Measurements from ENCODE around the gene TSPAN8. TPM values are rescaled to one million over a fixed set of nuclear protein-coding genes. Genes with fewer than 3 reads are reported as not detected.
A peak's percentile ranks its signal among the peaks of the same experiment; 100 is the strongest.

TSPAN8 gene
- total RNA-seq, 2 donors from 2014 or later = 22.1 to 44.1 TPM

DNA sequence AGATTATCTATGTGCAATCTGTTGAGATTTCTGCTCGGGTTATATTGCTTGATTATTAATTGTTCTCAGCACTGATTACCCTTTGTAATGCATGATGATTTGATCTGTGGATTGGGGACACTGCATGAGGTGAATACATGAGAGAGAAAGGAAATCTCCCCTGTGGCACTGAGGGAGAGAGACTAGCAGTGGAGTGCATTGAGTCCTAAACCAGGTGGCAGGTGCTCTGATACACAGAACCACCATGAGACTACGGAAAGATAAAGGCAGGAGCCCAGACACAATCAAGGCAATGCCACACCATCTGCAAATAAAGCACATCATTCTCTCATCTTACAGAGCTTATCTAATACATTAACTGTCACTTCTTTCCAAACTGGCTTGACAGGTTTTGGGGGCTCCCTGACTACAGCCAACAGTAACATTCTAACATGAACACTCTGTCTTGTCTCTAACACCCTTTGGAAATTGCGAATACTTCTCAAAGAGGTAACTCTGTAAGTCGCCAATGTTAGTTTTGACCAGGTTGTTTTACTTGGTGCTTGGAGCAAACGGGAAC, 37.6 kb upstream of the TSPAN8 start:
- Histone ChIP-seq H3K27me3 (no peaks in the 10 kb centered on the region), H3K27ac (no peak overlapping the region), H3K4me1 (peaks cover 8% of the 10 kb centered on the region), H3K36me3 (replicated peaks in 1 of 2; ENCODE audit: insufficient read depth in 1 of 2, low read depth in 2 of 2) (no peaks in the 10 kb centered on the region), H3K4me3 (no peak overlapping the region), H3K9me3 (no peaks in the 10 kb centered on the region)
- ATAC-seq = no peak
- DNase-seq = no peak
- intact Hi-C loops (cut with DNase I) = no loop called here
- WGBS, 2 donors = 63 to 71% methylated on average over 5 of the region's 5 CpGs
- TF ChIP-seq, protein P1, sequence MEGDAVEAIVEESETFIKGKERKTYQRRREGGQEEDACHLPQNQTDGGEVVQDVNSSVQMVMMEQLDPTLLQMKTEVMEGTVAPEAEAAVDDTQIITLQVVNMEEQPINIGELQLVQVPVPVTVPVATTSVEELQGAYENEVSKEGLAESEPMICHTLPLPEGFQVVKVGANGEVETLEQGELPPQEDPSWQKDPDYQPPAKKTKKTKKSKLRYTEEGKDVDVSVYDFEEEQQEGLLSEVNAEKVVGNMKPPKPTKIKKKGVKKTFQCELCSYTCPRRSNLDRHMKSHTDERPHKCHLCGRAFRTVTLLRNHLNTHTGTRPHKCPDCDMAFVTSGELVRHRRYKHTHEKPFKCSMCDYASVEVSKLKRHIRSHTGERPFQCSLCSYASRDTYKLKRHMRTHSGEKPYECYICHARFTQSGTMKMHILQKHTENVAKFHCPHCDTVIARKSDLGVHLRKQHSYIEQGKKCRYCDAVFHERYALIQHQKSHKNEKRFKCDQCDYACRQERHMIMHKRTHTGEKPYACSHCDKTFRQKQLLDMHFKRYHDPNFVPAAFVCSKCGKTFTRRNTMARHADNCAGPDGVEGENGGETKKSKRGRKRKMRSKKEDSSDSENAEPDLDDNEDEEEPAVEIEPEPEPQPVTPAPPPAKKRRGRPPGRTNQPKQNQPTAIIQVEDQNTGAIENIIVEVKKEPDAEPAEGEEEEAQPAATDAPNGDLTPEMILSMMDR (IDR thresholded peaks at IDR 0.05) = no peak
- no peak for TF ChIP-seq POLR2A (IDR thresholded peaks at IDR 0.05)

DNA sequence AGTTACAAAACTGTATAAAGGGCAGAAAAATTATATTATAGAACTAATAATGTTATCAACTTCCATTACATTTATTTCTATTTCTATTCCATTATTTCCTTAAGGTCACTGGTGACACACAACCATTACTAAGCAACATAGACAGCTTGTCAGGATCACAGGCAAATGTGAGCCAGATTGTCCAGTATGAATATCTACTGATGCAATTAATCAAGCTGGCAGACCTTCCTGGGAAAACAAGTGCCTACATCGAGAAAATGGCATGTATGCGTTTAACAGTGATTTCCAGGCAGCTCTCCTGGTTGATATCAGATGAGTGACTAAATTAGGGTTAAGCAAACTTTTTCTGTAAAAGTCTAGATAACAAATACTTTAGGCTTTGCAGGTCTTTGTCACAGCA, 36.9 kb upstream of the TSPAN8 start:
- H3K36me3 ChIP-seq (replicated peaks in 1 of 2; ENCODE audit: insufficient read depth in 1 of 2, low read depth in 2 of 2) = no peaks in the 10 kb centered on the region
- 10 to 13% methylated on average over 2 of the region's 2 CpGs for WGBS, 2 donors
- no peaks in the 10 kb centered on the region for H3K27me3 ChIP-seq
- H3K9me3 ChIP-seq = no peaks in the 10 kb centered on the region
- no peak overlapping the region for H3K4me3 ChIP-seq
- TF ChIP-seq POLR2A (IDR thresholded peaks at IDR 0.05) = no peak
- TF ChIP-seq, protein P1 (IDR thresholded peaks at IDR 0.05) = no peak
- peak overlapping the region in 1 of 4 donors; percentile 17 for H3K27ac ChIP-seq
- ATAC-seq (peak; percentile 67), DNase-seq (peak in 1 of 4 donors; percentile 58)
- intact Hi-C loops (cut with DNase I) = no loop called here
- peaks cover 8% of the 10 kb centered on the region for H3K4me1 ChIP-seq

DNA sequence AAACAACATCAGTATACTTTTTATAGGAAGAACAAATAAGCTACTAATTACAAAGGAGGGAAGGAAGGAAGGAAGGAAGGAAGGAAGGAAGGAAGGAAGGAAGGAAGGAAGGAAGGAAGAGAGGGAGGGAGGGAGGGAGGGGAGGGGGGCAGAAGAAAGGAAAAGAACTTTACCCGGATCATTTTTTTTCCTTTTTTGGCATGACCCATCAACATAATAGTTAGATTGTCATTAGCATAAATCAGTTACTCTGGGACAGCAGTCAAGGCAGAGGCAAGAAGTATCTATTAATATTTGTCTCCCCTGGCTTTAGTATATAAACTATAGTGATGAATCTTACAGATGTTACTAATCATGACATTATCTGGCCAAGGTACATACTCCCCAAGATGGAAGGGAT, 35.2 kb upstream of the TSPAN8 start:
- Histone ChIP-seq H3K27me3 (no peaks in the 10 kb centered on the region), H3K27ac (no peak overlapping the region), H3K9me3 (no peaks in the 10 kb centered on the region), H3K36me3 (replicated peaks in 1 of 2; ENCODE audit: insufficient read depth in 1 of 2, low read depth in 2 of 2) (no peaks in the 10 kb centered on the region), H3K4me1 (peaks cover 8% of the 10 kb centered on the region), H3K4me3 (no peak overlapping the region)
- WGBS, 2 donors = 67 to 86% methylated on average over 1 of the region's 1 CpG
- TF ChIP-seq, protein P1 (IDR thresholded peaks at IDR 0.05) = no peak
- no peak for TF ChIP-seq POLR2A (IDR thresholded peaks at IDR 0.05)
- DNase-seq = no peak
- intact Hi-C loops (cut with DNase I) = no loop called here
- no peak for ATAC-seq

DNA sequence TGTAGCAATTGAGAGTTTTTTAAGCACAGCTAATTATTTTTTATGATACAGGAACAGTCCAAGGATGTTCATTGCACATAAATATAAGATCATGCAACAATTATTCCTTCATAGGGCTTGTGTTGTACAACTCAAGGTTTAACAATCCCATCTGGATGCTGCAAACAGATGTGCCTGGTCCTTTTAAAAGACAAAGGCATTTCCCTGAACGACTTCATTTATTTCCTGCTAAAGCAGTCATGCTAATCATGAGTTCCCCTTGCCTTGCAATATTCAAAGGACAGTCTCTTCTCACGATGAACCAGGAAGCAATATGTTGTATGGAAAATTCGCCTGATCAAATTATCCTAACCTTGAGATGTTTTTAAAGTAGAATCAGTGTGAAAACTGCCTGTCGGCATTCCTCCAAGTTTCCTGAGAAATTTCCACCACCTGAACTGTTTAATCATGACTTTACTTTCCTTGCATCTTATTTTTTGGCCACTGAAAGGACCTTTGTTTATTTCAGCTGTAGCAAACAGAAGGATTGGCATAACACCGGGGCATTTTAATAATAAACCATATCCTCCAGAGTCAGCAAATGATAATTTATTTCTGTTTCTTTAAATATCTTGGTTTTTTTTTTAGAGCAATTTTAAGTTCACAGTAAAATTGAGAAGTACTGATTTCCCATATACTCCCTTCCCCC, 33.9 kb upstream of the TSPAN8 start:
- no peak for TF ChIP-seq POLR2A (IDR thresholded peaks at IDR 0.05)
- TF ChIP-seq, protein P1 (IDR thresholded peaks at IDR 0.05) = no peak
- no peaks in the 10 kb centered on the region for H3K27me3 ChIP-seq
- no peak overlapping the region for H3K4me3 ChIP-seq
- peaks cover 8% of the 10 kb centered on the region for H3K4me1 ChIP-seq
- no peak for DNase-seq
- H3K36me3 ChIP-seq (replicated peaks in 1 of 2; ENCODE audit: insufficient read depth in 1 of 2, low read depth in 2 of 2) = no peaks in the 10 kb centered on the region
- ATAC-seq = peak; percentile 38
- peak overlapping the region in 3 of 4 donors; percentile 7 to 65 (median 9) for H3K27ac ChIP-seq
- H3K9me3 ChIP-seq = no peaks in the 10 kb centered on the region
- 5 to 14% methylated on average over 5 of the region's 5 CpGs for WGBS, 2 donors
- intact Hi-C loops (cut with DNase I) = no loop called here

DNA sequence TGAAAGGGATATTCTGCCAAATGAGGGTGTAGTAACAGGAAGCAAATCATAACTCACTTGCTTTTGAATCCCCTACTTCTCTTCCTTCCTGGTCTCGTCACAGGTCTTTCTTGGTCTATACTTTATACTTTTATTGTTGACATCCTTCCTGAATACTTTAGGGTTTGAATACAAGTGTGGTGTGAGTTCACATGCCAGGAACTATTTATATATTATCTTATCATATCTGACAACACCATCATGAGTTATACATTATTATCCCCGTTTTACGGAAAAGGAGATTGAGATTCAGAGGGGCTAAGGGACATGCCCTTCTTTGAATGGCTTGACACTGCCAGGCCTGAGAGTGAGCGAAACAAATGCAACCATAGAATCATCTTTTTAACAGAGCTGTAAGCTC, 33.0 kb upstream of the TSPAN8 start:
- DNase-seq (no peak), ATAC-seq (no peak)
- Histone ChIP-seq H3K36me3 (replicated peaks in 1 of 2; ENCODE audit: insufficient read depth in 1 of 2, low read depth in 2 of 2) (no peaks in the 10 kb centered on the region), H3K27ac (no peak overlapping the region), H3K9me3 (no peaks in the 10 kb centered on the region), H3K27me3 (no peaks in the 10 kb centered on the region), H3K4me1 (peaks cover 8% of the 10 kb centered on the region), H3K4me3 (no peak overlapping the region)
- TF ChIP-seq, protein P1 (IDR thresholded peaks at IDR 0.05) = no peak
- TF ChIP-seq POLR2A (IDR thresholded peaks at IDR 0.05) = no peak
- WGBS, 2 donors = 53 to 64% methylated on average over 4 of the region's 4 CpGs
- intact Hi-C loops (cut with DNase I) = no loop called here

Measured in body of pancreas (tissue), 4 donors.